Measurements from ENCODE around the gene CTBP2.

CTBP2 gene

DNA sequence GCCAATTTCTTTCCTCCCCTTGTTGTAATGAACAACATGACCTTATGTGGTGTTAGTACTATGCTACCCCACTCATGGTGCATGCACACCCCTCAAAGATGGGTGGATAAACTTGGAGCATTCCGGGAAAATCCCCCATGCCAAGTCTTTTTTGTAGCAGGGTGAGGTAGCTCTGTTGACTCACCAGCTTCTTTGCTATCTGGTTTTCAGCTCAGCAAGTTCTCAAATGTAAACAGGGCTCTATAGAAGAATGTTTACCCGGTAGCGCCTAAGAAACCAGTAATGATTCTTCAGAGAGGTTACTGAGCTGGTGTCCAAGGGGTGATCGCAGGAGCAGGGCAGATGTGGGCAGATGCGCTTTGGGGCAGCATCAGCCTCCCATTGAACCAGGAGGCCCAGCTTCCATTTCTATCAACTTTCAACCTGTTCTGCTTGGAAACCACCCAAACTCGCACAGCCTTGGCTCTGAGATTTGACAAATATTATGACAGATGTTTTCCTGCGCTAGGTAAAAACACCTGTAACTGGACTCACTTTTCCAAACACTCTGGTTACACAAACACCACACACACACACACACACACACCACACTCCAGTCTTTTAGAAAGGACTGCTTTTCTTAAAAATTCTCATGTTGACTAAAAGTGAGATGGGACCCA, 130.7 kb downstream of the CTBP2 start:
- no peak overlapping the region for H3K27ac Mint-ChIP-seq
- no peaks in the 10 kb centered on the region for H3K4me1 Mint-ChIP-seq (ENCODE audit: low read depth)
- no peaks in the 10 kb centered on the region for H3K36me3 Mint-ChIP-seq
- no peaks in the 10 kb centered on the region for H3K9me3 Mint-ChIP-seq (ENCODE audit: low read depth)
- H3K4me3 Mint-ChIP-seq: no peak overlapping the region
- H3K27me3 Mint-ChIP-seq: no peaks in the 10 kb centered on the region

- H3K4me1 Mint-ChIP-seq (ENCODE audit: low read depth): no peaks in the 10 kb centered on the region
- no peaks in the 10 kb centered on the region for H3K9me3 Mint-ChIP-seq (ENCODE audit: low read depth)
- no peaks in the 10 kb centered on the region for H3K27me3 Mint-ChIP-seq
- H3K36me3 Mint-ChIP-seq: no peaks in the 10 kb centered on the region
- H3K27ac Mint-ChIP-seq: no peak overlapping the region
- H3K4me3 Mint-ChIP-seq: no peak overlapping the region
Measured at GRCh38 chr10:125027871-125028869, 132.2 kb downstream of the CTBP2 start.

GRCh38 chr10:125026974-125027735, 133.2 kb downstream of the CTBP2 start:
- Mint-ChIP-seq H3K4me1 (ENCODE audit: low read depth) (no peaks in the 10 kb centered on the region), H3K27me3 (no peaks in the 10 kb centered on the region), H3K4me3 (no peak overlapping the region), H3K9me3 (ENCODE audit: low read depth) (no peaks in the 10 kb centered on the region), H3K36me3 (no peaks in the 10 kb centered on the region), H3K27ac (no peak overlapping the region)

DNA sequence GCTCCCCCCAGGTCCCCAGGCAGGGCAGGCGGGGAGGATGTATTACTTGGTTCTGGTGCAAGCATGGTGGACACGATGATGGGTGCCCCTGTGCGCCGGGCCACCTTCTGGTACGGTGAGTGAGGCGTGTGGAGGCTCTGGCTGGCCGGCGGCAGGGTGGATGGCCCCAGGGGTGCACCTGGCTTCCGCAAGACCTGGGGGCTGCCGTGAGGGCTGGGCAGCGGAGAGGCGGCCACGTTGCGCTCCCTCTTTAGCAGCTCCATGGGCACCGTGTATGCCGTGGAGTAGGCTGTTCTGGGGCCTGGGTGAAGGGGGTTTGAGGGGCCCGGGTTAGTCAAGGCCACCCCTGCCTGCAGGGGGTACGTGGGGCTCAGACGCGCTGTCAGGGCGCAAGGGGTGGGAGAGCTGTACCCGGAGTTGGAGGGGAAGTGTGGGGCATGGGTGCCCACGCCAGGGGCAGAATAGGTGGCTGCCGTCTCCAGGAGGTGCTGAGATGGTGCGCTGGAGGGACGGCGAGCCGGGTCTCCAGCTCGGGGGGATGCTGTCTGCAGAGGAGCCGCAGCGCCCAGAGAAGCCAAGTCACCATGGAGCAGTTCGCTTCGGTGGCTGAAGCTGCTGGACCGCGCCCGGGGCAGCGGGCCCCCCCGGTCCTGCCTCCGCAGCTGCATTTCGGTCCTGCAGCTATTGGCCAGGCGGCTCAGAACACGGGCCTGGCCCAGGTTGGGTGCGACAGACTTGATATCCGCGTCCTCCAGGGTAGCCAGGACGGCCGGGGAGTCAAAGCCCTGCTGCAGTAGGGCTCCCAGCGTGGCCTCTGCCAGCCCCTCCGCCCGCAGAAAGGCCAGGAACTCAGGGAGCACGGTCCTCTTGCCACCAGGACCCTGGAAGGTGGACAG, 134.1 kb downstream of the CTBP2 start:
- Mint-ChIP-seq H3K9me3 (ENCODE audit: low read depth) (no peaks in the 10 kb centered on the region), H3K4me1 (ENCODE audit: low read depth) (no peaks in the 10 kb centered on the region), H3K36me3 (no peaks in the 10 kb centered on the region), H3K27me3 (no peaks in the 10 kb centered on the region), H3K4me3 (no peak overlapping the region), H3K27ac (no peak overlapping the region)

DNA sequence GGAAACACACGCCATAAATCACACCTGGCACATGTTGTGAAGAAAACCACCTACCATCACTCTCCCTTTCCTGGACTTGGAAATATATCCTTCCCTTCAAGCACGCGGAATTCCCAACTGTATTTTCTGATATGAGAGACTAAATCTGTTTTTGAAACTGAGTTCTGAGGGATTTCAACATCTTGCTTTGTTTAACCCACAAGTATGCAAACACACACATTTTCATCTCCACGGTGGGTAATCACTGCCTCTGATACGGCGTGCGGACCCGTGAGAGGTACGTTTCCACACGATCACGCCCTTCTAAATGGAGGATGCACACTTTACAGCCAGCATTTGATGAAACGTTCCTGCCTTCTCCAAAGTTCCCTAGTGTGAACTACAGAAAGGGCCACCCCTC, 135.0 kb downstream of the CTBP2 start:
- H3K4me3 Mint-ChIP-seq: no peak overlapping the region

DNA sequence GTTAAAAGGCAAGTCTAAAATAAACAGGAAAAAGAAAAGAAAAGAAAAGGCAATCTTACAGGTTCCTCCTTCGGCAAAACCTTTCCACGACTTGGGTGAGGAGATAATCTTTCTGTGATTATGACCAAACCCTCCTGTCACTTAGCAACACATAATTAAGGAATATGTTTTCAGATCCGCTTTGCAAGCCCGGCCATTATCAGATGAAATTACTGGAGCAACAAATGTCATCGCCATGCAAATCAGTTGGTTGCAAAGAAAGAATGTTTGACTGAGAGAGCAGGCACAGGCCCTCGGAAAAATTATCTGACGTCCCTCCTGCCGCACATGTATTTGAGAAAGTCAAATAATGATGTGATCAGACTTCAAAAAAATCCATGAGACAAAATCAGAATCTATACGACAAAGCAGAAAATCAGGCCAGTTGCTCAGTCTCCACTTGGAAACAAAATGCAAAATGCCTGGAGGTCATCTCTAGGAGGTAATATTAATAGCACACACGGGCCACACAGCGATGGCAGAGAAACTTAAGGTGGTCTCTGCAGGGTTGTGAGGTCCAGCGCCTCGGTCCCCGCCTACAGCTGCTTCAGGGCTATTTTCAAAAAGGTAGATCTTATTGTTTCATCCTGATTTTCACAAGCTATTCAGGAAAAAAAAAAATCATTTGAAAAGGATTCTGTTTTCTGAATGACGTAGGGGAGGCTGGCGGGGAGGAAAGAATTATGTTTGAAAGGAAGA, 135.7 kb downstream of the CTBP2 start:
- H3K4me3 Mint-ChIP-seq: no peak overlapping the region
- no peaks in the 10 kb centered on the region for H3K27me3 Mint-ChIP-seq
- H3K4me1 Mint-ChIP-seq (ENCODE audit: low read depth): no peaks in the 10 kb centered on the region
- H3K36me3 Mint-ChIP-seq: no peaks in the 10 kb centered on the region
- H3K27ac Mint-ChIP-seq: no peak overlapping the region
- peaks cover under 1% of the 10 kb centered on the region for H3K9me3 Mint-ChIP-seq (ENCODE audit: low read depth)

More for the DNA sequence above, 135.0 kb downstream of the CTBP2 start:
- no peaks in the 10 kb centered on the region for H3K9me3 Mint-ChIP-seq (ENCODE audit: low read depth)
- no peaks in the 10 kb centered on the region for H3K36me3 Mint-ChIP-seq
- H3K27me3 Mint-ChIP-seq: no peaks in the 10 kb centered on the region
- no peaks in the 10 kb centered on the region for H3K4me1 Mint-ChIP-seq (ENCODE audit: low read depth)
- no peak overlapping the region for H3K27ac Mint-ChIP-seq

- Mint-ChIP-seq H3K27me3 (no peaks in the 10 kb centered on the region), H3K4me3 (no peak overlapping the region), H3K9me3 (ENCODE audit: low read depth) (peaks cover 4% of the 10 kb centered on the region), H3K27ac (no peak overlapping the region), H3K4me1 (ENCODE audit: low read depth) (no peaks in the 10 kb centered on the region), H3K36me3 (no peaks in the 10 kb centered on the region)
Measured at GRCh38 chr10:125023862-125024496, 136.4 kb downstream of the CTBP2 start.

- H3K4me3 Mint-ChIP-seq: no peak overlapping the region
- peaks cover 4% of the 10 kb centered on the region for H3K9me3 Mint-ChIP-seq (ENCODE audit: low read depth)
- no peaks in the 10 kb centered on the region for H3K36me3 Mint-ChIP-seq
- no peaks in the 10 kb centered on the region for H3K27me3 Mint-ChIP-seq
- H3K4me1 Mint-ChIP-seq (ENCODE audit: low read depth): no peaks in the 10 kb centered on the region
- no peak overlapping the region for H3K27ac Mint-ChIP-seq
Measured at GRCh38 chr10:125023255-125023654, 137.1 kb downstream of the CTBP2 start.

DNA sequence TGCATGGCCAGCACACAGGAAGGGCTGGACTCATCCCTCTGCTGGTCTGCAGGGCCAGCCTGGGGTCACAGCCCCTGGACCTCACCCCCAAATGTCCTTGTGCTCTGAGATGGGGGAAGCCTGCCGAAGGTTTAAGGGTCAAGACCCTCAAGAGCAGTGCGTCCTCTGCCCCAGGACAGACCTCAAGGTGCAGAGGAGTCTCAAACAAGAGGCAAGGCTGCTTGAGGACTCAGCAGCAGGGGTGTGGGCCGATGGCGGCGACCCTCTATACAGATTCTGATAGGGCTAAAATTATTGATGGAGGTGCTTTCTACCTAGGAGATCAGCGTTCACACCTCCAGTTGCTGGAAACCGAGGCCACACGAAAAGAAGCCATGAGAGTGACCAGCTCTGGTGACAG, 137.7 kb downstream of the CTBP2 start:
- H3K36me3 Mint-ChIP-seq: no peaks in the 10 kb centered on the region
- peaks cover 4% of the 10 kb centered on the region for H3K9me3 Mint-ChIP-seq (ENCODE audit: low read depth)
- no peak overlapping the region for H3K4me3 Mint-ChIP-seq
- no peak overlapping the region for H3K27ac Mint-ChIP-seq
- no peaks in the 10 kb centered on the region for H3K27me3 Mint-ChIP-seq
- H3K4me1 Mint-ChIP-seq (ENCODE audit: low read depth): no peaks in the 10 kb centered on the region

DNA sequence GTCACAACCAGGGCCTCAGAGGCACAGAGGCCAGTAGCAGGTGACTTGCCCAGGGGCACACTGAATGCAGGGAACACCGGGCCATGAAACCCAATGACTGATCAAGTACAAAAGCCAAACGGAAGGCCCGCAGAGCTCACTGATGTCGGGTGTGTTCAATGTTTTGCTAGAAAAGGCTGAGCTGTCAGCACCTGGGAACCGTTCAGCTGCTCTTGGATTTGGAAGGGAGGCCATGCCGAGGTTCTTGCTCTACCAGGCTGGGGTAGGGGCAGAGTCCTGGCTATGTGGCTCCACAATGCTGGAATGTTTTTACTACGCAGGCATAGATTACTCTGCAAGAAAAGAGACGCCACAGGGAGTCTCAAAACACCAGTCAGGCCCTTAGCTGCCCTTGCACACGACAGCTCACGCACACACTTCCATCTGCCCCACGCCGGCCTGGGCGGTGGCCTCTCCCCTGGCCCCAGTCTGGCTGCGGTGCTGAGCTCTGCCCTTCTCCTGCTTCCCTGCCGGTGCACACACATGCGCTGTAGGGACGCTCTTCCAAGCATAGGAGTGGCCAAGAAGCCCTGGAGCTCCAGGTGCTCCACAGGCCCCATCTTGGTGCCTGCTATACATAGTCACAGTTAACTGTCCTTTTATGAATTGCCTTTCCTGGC, 138.5 kb downstream of the CTBP2 start:
- Mint-ChIP-seq H3K27me3 (no peaks in the 10 kb centered on the region), H3K4me3 (no peak overlapping the region), H3K36me3 (no peaks in the 10 kb centered on the region), H3K27ac (no peak overlapping the region), H3K9me3 (ENCODE audit: low read depth) (peaks cover 4% of the 10 kb centered on the region), H3K4me1 (ENCODE audit: low read depth) (no peaks in the 10 kb centered on the region)

DNA sequence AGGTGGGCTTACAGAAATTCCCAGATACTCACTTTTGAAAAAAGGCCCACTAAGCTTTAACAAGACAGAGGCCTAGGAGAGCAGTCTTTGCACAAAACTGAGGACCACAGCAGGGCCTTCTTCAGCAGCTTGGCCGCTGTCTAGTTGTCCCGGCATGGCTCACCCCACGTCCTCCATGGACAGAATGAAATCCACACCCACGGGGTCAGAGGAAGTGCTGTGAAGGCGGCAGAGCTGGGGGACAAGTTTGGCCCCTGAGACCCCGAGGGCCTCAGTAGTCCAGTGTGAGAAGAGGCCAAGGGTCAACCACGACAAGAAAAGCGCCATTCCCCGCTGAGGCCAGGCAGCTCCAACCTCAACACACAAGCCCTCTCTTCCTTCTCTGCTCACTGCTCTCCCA, 139.5 kb downstream of the CTBP2 start:
- H3K36me3 Mint-ChIP-seq: no peaks in the 10 kb centered on the region
- H3K27me3 Mint-ChIP-seq: no peaks in the 10 kb centered on the region
- H3K4me3 Mint-ChIP-seq: no peak overlapping the region
- H3K4me1 Mint-ChIP-seq (ENCODE audit: low read depth): no peaks in the 10 kb centered on the region
- peaks cover 4% of the 10 kb centered on the region for H3K9me3 Mint-ChIP-seq (ENCODE audit: low read depth)
- no peak overlapping the region for H3K27ac Mint-ChIP-seq

- Mint-ChIP-seq H3K27ac (no peak overlapping the region), H3K36me3 (no peaks in the 10 kb centered on the region), H3K4me1 (ENCODE audit: low read depth) (peaks cover 2% of the 10 kb centered on the region), H3K27me3 (no peaks in the 10 kb centered on the region), H3K9me3 (ENCODE audit: low read depth) (peaks cover 4% of the 10 kb centered on the region), H3K4me3 (no peak overlapping the region)
Measured at GRCh38 chr10:125020386-125020785, 140.0 kb downstream of the CTBP2 start.

DNA sequence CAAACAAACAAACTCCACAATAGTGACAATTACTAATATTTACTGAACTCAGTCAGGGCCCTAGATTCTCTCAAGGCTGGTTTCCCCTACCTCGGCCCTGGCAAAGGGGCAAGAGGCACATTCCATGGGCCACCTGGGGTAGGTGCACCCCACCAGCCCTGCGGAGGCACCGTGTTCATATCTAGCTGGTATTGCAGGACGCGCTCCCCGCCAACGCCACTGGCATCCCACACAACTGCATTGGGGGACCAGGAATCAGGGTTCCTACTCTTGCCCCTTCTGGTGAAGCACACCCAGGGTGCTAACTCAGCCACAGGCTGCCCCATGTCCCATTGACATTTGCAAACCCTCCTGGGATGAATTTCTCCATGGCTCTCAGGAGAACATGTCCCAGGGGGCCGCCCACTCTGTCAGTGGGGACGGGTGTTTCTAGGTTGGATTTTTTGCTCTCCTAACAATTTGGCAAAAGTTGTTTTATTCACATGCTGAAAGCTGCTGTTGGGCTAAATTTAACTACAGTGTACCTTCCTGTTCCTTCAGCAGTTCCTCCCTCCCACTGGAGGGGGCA, 141.7 kb downstream of the CTBP2 start:
- no peak overlapping the region for H3K4me3 Mint-ChIP-seq
- peaks cover 4% of the 10 kb centered on the region for H3K9me3 Mint-ChIP-seq (ENCODE audit: low read depth)
- peaks cover 2% of the 10 kb centered on the region for H3K4me1 Mint-ChIP-seq (ENCODE audit: low read depth)
- no peaks in the 10 kb centered on the region for H3K36me3 Mint-ChIP-seq
- no peaks in the 10 kb centered on the region for H3K27me3 Mint-ChIP-seq
- H3K27ac Mint-ChIP-seq: no peak overlapping the region

Measured in activated naive CD8-positive, alpha-beta T cell (primary cell).